Measurements from ENCODE around the gene MAD1L1.

Gene MAD1L1

DNA sequence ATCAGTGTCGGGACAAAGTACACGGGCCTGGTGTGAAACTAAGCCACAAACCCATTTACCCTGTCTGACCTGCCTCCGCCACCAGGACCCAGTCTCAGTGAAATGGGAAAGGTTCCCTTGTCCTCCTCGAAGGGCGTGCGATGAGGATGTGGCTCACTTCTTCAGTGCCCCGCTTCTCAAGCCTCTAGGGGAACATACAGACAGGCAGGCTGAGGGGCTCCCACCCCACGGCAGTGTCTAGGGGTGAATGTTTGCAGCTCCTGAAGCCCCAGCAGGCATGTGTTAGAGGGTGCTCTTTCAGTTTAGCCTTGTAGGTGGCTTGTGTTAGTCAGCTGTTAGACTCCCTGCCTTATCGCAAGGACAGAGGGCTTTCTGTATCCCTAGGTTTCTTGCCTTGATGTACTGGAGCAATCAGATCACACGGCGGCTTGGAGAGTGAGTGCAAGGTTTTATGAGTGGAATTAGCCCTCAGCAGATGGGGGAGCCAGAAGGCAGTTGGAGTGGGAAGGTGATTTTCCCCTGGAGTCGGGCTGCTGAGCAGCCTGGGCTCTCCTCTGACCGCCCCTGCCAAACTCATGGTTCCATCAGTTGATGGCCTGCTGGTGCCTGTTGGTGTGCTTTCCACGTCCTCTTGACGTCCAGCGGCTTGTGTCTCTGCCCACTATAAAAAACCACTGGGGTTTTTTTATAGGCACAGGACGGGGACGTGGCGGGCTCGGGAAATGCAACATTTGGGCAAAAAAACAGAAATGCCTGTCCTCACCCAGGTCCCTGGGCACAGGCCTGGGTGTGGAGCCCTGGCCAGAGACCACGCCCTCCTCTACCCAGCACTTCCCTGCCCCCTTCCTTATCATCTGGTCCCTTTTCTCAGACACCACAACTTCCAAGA is 10.0 kb upstream of the MAD1L1 start:
- DNase-seq (ENCODE audit: low spot score) = no peak

DNA sequence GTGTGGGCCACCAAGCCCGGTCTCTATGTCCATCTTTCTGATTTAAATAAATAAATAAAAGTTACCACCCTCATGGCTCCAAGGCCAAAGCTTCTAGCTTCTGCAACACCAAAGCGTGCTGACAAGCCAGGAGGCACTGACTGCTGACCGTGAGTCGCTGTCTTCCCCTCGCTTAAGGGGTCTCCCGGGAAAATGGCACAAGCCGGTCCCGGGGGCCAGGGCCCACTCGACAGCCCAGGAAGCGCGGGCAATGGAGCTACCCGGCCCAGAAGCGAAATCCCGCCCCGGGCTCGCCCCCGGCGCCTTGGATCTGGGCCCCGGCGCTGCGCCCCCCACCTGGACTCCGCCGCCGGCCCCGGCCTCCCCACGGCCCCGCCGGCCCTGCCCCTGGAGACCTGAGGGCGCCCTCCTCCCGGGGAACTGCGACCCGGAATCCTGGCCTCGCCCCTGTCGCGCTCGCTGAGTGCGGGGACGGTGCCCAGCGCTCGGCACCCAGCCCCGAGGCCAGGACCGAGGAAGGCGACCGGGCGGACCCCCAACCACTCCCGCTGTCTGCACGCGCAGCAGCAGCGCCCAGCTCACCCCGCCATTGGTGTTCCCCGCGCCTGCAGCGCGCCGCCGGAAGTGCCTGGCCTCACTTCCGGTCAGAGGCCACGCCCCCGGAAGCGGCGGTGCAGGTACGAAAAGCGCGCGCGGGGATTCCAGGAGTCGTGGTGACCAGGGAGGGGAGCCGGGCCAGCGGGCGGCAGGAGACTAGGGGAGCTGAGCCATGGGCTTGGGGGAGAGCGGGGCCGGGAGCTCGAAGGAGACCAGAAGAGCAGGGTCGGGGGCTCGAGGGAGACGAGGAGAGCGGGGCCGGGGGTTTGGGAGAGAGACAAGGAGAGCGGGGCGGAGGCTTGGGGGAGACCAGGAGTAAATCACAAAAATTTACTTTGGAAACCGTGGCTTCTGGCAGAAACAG is 9.1 kb upstream of the MAD1L1 start, which contains the start of the genes MRM2 and NUDT1:
Gene MRM2, minus strand, starts transcription at position 626 of the 961 bp plus-strand sequence. Its CDS starts 36 bp downstream, at position 590.
Gene NUDT1, plus strand, starts transcription at position 647 of the 961 bp plus-strand sequence. CDS start 2,349 bp downstream, outside the sequence.
- DNase-seq (ENCODE audit: low spot score) = peak; percentile 73

DNA sequence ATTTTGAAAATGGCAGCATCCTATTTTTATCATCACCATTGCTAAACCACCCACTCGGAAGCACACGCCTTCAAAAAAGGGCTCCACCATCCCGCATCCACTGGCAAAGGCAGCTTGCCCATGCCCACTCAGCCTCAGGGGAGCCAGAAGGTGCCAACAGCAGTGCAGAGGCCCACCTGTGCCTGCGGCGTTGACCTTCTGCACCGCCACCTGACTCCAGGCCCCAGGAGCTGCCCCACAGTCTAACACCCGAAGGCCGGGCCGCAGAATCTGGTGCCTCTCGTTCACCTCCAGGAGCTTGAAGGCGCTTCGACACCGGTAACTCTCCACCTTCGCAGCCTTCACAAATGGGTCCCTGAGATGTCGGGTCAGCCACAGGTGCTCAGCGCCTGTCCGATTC is 6.5 kb upstream of the MAD1L1 start:
- DNase-seq (ENCODE audit: low spot score) = no peak

DNA sequence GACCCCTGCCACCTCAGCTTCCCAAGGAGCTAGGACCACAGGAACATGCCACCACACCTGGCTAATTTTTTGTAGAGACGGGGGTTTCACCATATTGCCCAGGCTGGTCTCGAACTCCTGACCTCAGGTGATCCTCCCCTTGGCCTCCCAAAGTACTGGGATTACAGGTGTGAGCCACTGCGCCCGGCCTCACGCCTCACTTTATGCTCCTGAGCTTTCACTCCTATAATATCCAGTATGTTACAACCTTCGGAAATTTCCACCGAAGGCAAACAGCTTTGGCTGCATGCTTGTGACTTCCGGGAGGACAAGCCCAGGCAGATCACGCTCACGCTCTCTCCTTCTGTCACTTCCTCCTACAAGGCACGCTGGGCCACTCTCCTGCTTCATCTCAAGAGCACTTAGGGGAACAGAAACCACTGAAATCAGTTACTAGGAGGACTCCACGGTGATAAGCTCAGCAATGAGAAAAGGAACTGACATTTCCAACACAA is 4.4 kb upstream of the MAD1L1 start:
- peak; percentile 68 for DNase-seq (ENCODE audit: low spot score)

DNA sequence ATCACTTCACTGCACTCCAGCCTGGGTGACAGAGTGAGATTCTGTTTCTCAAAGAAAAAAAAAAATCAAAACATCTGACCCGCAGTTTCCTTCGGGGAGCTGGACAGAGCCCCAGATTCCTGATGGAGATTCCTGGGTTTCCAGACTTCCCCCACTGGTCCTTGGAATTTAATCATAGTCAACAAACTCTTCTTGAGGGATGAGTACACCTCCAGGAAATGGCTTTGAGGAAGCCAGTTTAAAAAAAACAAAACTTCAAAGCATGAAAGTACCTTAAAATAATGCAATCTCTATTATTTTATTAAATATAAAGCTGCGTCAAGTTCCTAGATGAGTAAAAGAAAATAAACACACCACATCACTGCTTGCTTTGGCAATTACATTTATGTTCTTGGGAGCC is 1.2 kb upstream of the MAD1L1 start:
- no peak for DNase-seq (ENCODE audit: low spot score)

DNA sequence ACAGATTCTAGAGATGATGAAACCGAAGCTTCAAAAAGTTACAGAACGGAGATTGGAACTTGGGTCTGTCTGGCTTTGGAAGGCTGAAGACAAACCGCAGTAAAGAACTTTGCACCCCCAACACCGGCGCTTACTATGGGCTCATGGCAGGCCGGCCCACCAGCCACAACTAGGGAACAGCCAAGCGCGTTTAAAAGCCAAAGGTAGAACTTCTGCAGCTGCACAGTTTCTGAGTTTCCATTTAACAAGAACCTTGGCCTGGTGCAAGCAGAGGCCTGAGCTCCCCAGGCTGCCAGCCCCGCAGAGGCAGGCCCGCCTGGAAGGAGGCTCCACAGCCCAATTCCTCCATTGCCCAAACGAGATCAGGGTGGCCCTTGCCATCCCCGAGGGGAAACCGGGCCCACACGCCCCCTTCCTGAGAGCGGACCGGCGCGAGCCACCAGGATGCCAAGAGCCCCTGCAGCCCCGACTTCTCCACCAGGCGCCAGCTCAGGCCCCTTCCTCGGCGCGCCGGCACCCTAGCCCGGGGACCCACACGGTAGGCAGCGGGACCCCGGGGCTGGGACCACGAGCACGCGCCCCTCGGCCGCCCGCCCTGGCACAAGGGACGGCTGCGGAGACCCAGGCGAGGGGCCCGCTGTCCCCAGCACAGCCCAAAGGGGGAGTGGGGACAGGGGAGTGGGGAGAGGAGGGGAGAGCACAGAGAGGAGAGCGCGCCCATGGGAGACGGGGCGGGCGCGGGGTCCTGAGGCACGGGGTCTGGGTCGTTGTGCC is 566 bp downstream of the MAD1L1 start:
- no peak for DNase-seq (ENCODE audit: low spot score)

DNA sequence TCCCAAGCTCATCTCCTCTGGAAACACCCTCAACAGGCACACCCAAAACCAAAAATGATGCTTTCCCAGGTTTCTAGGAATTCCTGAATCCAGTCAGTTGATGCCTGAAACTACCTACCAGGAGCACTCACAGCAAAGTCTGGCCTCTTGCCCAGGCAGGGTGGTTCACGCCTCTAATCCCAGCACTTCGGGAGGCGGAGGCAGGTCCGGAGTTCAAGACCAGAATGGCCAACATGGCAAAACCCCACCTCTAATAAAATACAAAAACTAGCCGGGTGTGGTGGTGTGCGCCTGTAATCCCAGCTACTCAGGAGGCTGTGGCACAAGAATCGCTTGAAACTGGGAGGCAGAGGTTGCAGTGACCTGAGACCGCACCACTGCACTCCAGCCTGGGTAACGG is 1.9 kb downstream of the MAD1L1 start:
- DNase-seq (ENCODE audit: low spot score) = no peak

DNA sequence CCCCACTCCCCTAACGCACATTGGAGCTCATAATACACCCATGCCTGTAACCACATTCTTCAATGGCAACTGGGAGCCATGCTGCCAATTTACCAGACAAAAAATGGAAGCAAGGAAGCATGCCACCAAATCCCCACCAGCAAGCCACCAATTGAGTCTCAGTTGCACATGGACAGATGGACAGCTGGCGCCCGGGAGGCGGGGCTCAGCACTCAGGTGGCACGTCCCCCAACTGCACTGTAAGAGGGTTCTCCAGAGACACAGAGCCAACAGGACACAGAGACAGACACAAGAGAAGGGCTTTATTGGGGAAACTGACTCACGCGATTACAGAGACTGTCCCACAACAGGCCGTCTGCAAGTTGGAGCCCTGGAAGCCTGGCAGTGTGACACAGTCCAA is 2.5 kb downstream of the MAD1L1 start:
- no peak for DNase-seq (ENCODE audit: low spot score)

DNA sequence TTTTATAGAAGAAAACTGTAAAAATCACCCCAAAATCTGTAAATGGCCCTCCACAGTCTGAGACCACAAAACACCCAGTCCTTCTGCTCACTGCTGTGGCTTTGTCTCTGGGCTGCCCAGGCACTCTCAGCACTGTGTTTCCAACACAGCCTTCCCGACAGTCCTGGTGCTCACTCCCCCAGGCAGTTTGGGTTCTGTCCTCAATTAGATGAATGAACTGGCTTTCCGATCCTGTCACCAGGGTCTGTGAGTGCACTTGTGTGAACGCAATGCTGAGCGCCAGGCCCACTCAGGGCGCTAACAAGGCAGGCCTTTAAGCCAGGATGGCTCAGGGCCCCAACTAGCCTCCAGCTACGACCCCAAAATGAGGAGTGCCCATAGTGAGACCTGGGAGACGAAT is 3.3 kb downstream of the MAD1L1 start:
- no peak for DNase-seq (ENCODE audit: low spot score)

DNA sequence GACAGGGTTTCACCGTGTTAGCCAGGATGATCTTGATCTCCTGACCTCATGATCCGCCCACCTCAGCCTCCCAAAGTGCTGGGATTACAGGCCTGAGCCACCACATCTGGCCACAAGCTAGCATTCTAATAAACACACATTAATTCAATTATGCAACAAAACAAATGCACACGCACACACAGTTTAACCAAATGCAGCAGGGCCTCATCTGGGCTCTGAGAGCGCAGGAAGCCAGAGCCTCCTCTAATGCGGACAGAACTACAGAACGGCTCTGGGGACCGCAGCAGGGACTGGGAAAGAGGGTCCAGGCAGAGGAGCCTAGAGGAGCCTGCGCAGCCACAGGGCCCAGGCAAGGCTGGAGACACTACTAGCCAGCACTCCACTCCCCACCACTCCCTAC is 3.8 kb downstream of the MAD1L1 start:
- no peak for DNase-seq (ENCODE audit: low spot score)

DNA sequence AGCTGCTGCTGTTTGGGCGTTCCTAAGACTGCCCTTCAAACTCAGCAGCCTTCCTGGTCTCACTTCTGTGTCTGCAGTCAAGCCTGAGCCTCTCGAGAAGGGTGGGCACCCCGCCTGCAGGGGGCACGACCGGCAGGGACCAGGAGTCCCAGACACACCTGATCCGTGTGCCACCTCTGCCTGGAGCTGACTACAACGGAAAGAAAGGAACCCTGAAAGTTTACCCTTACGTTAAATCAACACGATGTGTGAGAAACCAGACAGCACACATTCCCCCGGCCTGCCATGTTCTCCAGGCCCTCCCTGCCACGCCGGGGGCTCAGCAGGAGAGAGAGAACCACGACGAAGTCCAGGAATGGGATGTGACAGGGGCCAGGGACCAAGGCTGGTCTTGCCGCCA is 5.0 kb downstream of the MAD1L1 start:
- DNase-seq (ENCODE audit: low spot score) = no peak

DNA sequence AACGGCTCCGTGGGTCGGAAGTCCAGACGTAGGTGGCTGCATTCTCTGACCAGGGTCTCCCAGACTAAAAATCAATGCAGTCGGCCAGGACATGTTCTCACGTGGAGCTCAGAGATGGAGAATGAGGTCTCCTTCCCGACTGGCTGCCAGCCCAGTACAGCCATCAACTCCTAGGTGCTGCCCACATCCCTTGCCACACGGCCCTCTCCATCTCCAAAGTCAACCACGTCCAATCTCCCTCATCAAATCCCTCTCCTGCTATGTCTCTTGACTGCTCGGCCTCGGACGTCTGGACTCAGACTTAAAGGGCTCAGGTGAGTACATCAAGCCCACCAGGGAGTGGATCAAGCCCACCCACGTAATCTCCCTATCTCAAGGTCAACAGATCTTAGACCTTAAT is 6.9 kb downstream of the MAD1L1 start:
- no peak for DNase-seq (ENCODE audit: low spot score)

DNA sequence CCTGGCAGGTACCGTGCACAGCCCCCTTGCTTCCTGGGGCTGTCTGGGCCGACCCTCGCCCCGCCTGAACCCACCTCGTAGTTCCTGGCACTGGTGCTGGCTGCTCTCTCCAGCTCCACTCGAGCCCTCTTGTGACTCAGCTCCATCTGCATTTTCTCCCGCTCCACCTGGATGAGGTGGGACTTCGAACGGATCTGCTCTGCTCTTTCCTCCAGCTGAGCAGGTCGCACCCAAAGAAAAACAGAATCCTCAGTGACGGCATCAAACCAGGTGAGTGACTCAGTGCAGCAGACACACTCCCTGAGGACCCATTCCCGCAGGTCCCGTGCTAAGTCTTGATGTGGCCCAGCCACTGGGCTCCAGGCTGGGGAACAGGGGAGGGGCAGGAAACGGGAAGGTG is 7.4 kb downstream of the MAD1L1 start:
- no peak for DNase-seq (ENCODE audit: low spot score)

DNA sequence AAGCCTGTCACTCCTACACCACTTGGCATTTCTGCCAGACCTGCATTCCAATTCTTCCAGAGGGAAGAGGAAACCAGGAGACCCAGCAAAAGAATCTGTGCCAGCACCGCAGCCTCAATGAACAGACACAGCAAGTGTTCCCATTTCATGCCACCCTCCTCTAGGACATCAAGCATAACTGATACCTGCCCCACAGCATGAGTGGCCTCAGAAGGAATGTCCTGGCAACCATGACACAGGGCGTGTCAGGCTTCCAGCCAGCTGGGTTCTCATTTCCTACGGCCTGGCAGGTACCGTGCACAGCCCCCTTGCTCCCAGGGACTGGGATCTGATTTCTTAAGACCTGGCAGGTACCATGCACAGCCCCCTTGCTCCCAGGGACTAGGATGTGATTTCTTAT is 7.8 kb downstream of the MAD1L1 start:
- no peak for DNase-seq (ENCODE audit: low spot score)

DNA sequence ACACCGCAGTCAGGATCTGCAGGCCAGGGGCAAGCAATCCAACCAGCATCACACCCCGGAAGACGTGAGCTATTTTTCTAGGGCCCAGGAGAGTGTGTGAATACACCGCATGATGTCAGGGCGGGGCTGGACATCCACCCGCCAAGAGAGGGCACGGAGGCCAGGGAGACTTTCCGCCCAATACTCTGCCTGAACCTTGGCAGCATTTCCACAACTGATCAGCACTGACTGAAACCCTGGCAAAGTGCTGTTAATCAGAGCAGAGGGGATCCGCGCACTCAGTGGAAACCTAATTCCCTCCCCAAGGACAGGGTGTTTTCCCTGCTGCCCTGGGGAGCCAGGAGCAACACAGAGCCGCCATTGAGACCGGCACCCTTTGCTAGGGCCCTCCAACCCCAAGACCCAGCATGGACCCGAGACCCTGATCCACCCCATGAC is 8.2 kb downstream of the MAD1L1 start:
- DNase-seq (ENCODE audit: low spot score) = no peak

DNA sequence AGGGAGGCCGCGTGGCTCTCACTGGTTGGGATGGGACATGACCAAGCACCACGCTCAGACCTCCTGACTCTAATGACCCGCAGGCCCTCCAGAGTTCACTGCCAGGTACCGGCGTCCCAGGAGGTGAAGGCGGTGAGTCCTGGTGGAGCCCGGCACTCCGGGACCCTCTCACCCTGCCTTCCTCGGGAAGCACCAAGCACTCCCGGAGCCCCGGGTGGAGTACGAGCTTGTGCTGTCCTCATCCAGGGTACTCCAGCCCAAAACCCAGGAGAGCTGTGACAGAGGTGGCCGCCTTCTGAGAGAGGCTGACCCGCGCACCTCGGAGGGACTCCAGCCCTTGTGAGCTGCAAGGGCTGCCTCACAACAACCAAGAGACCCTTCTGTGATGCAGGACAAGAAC is 9.4 kb downstream of the MAD1L1 start:
- DNase-seq (ENCODE audit: low spot score) = no peak

DNA sequence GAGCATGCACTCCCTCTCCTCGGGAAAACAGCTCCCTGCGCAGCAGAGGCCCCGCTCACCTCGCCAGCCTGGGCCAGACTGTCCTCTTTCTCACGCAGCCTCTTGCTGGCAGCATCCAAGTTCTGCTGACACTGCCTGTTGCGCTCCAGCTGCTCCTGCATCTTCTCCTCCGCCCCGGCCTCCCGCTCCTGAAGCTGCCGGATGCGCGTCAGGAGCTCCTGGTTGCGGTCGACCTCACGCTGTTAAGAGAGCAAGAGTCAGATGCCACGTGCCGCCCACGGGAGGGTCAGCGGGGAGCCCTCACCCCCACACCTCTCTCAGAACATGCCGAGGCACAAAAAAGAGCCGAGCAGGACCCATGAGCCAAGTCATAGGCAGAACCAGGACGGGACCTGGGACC is 10.2 kb downstream of the MAD1L1 start:
- DNase-seq (ENCODE audit: low spot score) = no peak

DNA sequence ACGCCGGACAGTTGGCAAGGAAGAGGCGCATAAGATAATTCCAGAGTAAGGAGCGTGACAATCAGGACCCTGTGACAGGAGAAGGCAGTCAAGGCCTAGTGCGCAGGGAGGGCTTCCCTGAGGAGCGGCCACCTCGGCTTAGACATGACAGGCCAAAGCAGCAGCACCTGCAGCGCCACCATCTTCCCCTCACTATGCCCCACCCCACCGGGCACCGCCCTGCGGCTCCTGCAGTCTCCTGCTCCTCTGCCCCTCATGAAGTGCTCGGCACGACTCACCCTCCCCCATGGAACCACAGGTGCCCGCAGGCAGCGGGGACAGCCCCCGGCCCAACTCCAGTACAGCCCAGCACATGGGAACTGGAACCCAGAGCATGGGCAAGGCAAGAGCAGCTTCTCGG is 11.8 kb downstream of the MAD1L1 start:
- no peak for DNase-seq (ENCODE audit: low spot score)

DNA sequence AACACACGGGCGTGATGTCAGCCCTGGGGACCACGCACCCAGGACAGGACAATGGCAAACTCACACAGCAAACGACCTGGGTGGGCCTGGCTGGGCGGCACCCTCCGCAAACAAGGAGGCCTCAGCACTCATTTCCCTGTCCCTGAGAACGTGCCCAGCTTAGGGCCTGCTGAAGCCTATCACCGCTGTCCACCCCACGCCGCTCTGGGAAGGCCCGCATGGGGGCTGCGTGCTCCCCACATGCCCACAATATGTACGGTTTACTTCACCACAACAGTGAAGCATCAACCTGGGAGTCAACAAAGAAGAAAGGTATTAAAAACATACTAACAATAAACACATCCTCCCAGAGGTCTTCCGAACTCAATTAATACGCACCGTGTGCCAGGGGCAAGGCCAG is 12.2 kb downstream of the MAD1L1 start:
- no peak for DNase-seq (ENCODE audit: low spot score)

DNA sequence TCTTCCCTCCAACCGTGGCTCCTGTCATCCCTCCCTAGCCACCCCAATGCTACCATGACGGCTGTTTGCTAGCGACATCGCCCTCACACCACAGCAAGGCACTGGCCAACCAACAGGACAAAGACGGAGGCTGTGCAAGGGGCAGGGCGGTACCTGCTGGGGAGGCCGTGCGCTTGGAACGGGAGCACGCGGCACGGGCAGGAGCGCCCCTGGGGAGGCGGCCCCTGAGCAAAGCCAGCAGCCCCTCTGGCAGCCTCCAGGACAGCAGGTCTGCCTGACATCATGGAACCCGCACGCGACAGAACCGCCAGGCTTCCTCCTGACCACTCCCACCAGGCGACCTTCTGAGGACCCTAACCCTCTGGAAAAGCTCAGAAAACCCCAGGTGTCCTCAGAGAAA is 12.7 kb downstream of the MAD1L1 start:
- no peak for DNase-seq (ENCODE audit: low spot score)

DNA sequence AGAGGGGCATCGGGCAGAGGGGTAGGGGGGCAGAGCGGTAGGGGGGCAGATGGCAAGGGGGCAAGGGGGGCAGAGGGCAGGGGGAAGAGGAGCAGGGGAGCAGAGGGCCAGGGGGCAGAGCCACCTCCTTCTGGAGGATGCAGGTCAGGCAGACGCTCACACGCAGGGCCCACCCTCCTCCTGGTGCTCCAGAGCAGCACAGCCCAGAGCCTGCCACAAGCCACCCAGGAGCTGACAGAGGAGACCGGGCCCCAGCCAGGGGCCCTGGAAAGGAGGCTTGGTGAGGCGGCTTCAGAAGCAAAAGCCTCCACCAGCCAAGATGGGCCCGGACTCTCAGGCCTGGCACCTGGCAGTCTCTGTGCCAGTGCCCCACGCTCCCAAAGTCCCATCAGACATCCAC is 13.1 kb downstream of the MAD1L1 start:
- DNase-seq (ENCODE audit: low spot score) = no peak

DNA sequence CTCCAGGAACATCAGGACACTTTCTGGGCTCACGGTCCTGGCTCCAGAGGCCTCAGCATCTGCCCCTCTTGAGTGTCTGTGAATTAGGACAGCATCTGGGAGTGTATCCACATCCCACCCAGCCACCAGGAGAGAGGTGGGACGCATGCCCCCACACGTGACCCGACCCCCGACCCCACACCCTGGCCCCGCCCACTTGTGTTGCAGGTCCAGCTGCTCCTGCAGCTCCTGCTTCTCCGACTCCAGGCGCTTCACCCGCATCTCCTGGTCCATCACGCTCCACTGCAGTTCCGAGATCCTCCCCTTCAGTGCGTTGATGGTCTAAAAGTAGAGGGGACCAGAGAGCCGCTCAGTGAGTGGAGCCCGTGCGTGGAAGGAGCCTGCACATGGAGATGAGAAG is 13.6 kb downstream of the MAD1L1 start:
- no peak for DNase-seq (ENCODE audit: low spot score)
